ENCODE data around the gene MKNK1. TPM values are rescaled to one million over a fixed set of nuclear protein-coding genes. Genes with fewer than 3 reads are reported as not detected.

The MKNK1 gene
- total RNA-seq, 4 donors from 2014 or later: 4.9 to 53.0 (median 24.3) TPM

- H3K27ac ChIP-seq: no peak overlapping the region
- no peaks in the 10 kb centered on the region for H3K9me3 ChIP-seq
- intact Hi-C loops (cut with DNase I; ENCODE audit: low total_unique reads): no loop called here
- no peak overlapping the region for H3K4me3 ChIP-seq
- no peaks in the 10 kb centered on the region for H3K27me3 ChIP-seq
- H3K4me1 ChIP-seq: peaks cover 0 to 6% of the 10 kb centered on the region in 2 donors
- no peak for DNase-seq
- H3K36me3 ChIP-seq: no peaks in the 10 kb centered on the region
- TF ChIP-seq, protein P1, sequence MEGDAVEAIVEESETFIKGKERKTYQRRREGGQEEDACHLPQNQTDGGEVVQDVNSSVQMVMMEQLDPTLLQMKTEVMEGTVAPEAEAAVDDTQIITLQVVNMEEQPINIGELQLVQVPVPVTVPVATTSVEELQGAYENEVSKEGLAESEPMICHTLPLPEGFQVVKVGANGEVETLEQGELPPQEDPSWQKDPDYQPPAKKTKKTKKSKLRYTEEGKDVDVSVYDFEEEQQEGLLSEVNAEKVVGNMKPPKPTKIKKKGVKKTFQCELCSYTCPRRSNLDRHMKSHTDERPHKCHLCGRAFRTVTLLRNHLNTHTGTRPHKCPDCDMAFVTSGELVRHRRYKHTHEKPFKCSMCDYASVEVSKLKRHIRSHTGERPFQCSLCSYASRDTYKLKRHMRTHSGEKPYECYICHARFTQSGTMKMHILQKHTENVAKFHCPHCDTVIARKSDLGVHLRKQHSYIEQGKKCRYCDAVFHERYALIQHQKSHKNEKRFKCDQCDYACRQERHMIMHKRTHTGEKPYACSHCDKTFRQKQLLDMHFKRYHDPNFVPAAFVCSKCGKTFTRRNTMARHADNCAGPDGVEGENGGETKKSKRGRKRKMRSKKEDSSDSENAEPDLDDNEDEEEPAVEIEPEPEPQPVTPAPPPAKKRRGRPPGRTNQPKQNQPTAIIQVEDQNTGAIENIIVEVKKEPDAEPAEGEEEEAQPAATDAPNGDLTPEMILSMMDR (IDR thresholded peaks at IDR 0.05): no peak
- TF ChIP-seq POLR2A (IDR thresholded peaks at IDR 0.05): no peak
These were observed 4.8 kb downstream of the MKNK1 start for GRCh38 chr1:46599059-46599970.

DNA sequence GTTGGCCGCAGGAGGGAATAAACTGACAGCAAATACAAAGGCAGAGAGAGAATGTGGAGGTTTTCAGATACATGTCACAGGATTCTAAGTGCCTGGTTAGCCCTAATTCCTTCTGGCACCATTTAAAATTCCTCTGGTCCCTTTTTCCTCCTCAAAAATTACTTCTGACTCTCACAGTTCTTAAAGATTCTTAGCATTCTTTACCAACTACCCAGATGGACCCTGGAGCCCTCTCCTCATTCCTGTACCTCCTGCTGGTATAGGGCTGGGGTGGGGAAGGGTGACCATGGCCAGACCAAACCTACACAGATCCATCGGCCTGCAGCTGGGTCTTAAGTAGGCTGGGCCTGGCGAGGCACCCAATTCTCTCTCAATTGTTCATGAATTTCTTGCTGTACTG lies 7.2 kb downstream of the MKNK1 start:
- Histone ChIP-seq H3K4me3 (no peak overlapping the region), H3K27ac (no peak overlapping the region), H3K4me1 (no peaks in the 10 kb centered on the region), H3K36me3 (no peaks in the 10 kb centered on the region), H3K27me3 (no peaks in the 10 kb centered on the region), H3K9me3 (no peaks in the 10 kb centered on the region)
- intact Hi-C loops (cut with DNase I; ENCODE audit: low total_unique reads): no loop called here
- no peak for DNase-seq
- TF ChIP-seq POLR2A (IDR thresholded peaks at IDR 0.05): no peak
- TF ChIP-seq, protein P1 (IDR thresholded peaks at IDR 0.05): no peak

GRCh38 chr1:46596036-46596435 lies 8.0 kb downstream of the MKNK1 start:
- Histone ChIP-seq H3K9me3 (no peaks in the 10 kb centered on the region), H3K36me3 (no peaks in the 10 kb centered on the region), H3K4me3 (no peak overlapping the region), H3K27ac (no peak overlapping the region), H3K4me1 (no peaks in the 10 kb centered on the region), H3K27me3 (no peaks in the 10 kb centered on the region)
- intact Hi-C loops (cut with DNase I; ENCODE audit: low total_unique reads): no loop called here
- TF ChIP-seq, protein P1 (IDR thresholded peaks at IDR 0.05): no peak
- TF ChIP-seq POLR2A (IDR thresholded peaks at IDR 0.05): no peak
- DNase-seq: no peak

DNA sequence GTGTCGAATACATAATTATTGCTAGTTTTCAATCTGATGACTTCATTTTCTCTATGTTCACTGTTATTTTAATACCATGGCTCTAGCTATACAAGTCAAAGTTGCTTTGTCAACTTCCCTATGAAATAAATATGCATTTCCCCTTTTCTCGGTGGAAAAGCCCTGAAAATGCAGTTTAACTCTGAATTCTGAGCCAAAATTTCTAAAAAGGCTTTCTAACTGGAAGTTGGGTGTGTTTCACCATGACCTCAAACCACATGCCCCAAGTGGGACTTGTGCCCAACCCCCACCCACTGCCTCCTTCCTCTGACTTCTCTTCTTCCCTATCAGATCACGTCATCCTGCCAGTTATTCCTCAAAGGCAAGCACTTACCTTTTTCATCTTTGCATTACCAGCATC lies 8.9 kb downstream of the MKNK1 start:
- no peak for DNase-seq
- Histone ChIP-seq H3K27me3 (no peaks in the 10 kb centered on the region), H3K27ac (no peak overlapping the region), H3K4me3 (no peak overlapping the region), H3K4me1 (no peaks in the 10 kb centered on the region), H3K9me3 (no peaks in the 10 kb centered on the region), H3K36me3 (no peaks in the 10 kb centered on the region)
- TF ChIP-seq, protein P1 (IDR thresholded peaks at IDR 0.05): no peak
- no peak for TF ChIP-seq POLR2A (IDR thresholded peaks at IDR 0.05)
- intact Hi-C loops (cut with DNase I; ENCODE audit: low total_unique reads): no loop called here

- no peaks in the 10 kb centered on the region for H3K27me3 ChIP-seq
- H3K4me3 ChIP-seq: no peak overlapping the region
- intact Hi-C loops (cut with DNase I; ENCODE audit: low total_unique reads): no loop called here
- H3K9me3 ChIP-seq: no peaks in the 10 kb centered on the region
- TF ChIP-seq POLR2A (IDR thresholded peaks at IDR 0.05): no peak
- TF ChIP-seq, protein P1 (IDR thresholded peaks at IDR 0.05): no peak
- no peak for DNase-seq
- no peaks in the 10 kb centered on the region for H3K4me1 ChIP-seq
- H3K36me3 ChIP-seq: no peaks in the 10 kb centered on the region
- no peak overlapping the region for H3K27ac ChIP-seq
These were observed 10.0 kb downstream of the MKNK1 start for GRCh38 chr1:46594063-46594462.

Data from uterus (tissue), 4 donors.